SIG-M5 treated with dmso at 0.1 percent for 504 hours (cell line): Measurements from ENCODE around the gene SEZ6.

Source experiments
- DNase-seq: peaks from one replicate; lab custom pipeline; 2025; ENCODE audit not compliant: unreplicated experiment; lab: John Stamatoyannopoulos, UW

SEZ6 gene, protein sequence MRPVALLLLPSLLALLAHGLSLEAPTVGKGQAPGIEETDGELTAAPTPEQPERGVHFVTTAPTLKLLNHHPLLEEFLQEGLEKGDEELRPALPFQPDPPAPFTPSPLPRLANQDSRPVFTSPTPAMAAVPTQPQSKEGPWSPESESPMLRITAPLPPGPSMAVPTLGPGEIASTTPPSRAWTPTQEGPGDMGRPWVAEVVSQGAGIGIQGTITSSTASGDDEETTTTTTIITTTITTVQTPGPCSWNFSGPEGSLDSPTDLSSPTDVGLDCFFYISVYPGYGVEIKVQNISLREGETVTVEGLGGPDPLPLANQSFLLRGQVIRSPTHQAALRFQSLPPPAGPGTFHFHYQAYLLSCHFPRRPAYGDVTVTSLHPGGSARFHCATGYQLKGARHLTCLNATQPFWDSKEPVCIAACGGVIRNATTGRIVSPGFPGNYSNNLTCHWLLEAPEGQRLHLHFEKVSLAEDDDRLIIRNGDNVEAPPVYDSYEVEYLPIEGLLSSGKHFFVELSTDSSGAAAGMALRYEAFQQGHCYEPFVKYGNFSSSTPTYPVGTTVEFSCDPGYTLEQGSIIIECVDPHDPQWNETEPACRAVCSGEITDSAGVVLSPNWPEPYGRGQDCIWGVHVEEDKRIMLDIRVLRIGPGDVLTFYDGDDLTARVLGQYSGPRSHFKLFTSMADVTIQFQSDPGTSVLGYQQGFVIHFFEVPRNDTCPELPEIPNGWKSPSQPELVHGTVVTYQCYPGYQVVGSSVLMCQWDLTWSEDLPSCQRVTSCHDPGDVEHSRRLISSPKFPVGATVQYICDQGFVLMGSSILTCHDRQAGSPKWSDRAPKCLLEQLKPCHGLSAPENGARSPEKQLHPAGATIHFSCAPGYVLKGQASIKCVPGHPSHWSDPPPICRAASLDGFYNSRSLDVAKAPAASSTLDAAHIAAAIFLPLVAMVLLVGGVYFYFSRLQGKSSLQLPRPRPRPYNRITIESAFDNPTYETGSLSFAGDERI

GRCh38 chr17:29005936-29006511, at the start of gene SEZ6:
Gene SEZ6 (minus strand): TSS chr17:29006033. CDS start chr17:29005869, 164 bp downstream.
- DNase-seq, result peak; percentile 35

- DNase-seq, result no peak
These were observed 49.0 kb upstream of the SEZ6 start for GRCh38 chr17:29054835-29055234.

- DNase-seq, result no peak
These were observed 45.9 kb upstream of the SEZ6 start for GRCh38 chr17:29051731-29052130.

DNA sequence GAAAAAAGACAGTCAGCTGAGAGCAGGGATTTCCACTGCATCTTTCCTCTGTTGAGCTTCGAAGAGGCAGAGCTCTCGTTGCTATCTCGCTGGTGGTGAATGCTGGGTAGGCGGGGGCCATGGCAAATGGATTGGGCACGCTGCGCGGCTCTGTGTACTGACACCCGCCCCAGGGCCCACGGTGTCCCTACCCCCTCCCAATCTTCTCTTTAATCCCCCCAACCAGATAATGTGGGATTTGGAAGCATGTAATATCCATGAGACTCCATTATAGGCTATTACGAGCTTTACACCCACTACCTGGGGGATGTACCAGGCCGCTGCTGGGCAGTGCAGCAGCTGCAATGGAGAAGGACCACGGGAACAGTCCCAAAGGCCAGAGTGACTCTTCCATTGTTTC, 45.4 kb upstream of the SEZ6 start:
- DNase-seq, result no peak

GRCh38 chr17:29050176-29050575, 44.3 kb upstream of the SEZ6 start:
- no peak for DNase-seq

DNA sequence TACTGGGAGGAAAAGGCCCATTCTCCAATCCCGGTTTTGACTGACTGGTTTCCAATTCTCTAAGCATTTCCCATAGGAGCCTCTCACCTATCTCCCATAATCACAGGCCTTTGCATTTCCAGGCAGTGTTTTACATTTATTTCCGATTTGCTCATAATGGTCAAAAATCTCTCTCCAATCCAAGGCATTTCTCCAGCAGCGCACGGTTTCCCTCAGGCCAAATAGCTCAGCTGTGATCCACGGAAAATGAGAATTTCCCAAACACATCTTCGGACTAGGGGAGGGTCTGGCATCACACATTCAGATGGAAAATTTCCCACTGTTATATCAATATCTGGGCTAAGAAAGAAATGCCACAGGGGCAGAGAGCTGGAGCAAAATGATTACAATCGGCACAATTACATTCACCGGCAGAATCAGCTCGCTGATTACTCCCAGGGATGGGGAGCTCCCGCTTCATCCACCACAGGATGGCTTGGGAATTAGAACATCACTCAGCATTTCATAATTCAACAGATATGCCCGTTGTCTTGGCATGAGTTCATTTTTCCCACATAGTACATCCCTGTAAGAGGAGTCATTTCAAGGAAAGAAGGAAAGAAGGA, 43.8 kb upstream of the SEZ6 start:
- no peak for DNase-seq

- DNase-seq, result no peak
These were observed 42.9 kb upstream of the SEZ6 start for GRCh38 chr17:29048440-29049368.

GRCh38 chr17:29046473-29046839, 40.6 kb upstream of the SEZ6 start:
- DNase-seq, result no peak

GRCh38 chr17:29045734-29046472, 40.1 kb upstream of the SEZ6 start:
- DNase-seq, result peak; percentile 51

GRCh38 chr17:29045026-29045425, 39.2 kb upstream of the SEZ6 start:
- no peak for DNase-seq

GRCh38 chr17:29043539-29044145, 37.8 kb upstream of the SEZ6 start:
- DNase-seq, result no peak

- DNase-seq, result peak; percentile 96
These were observed 37.1 kb upstream of the SEZ6 start, which contains the start of gene PIPOX for GRCh38 chr17:29042679-29043538. Gene PIPOX (plus strand): TSS chr17:29043141. CDS start chr17:29043226, 85 bp downstream.

DNA sequence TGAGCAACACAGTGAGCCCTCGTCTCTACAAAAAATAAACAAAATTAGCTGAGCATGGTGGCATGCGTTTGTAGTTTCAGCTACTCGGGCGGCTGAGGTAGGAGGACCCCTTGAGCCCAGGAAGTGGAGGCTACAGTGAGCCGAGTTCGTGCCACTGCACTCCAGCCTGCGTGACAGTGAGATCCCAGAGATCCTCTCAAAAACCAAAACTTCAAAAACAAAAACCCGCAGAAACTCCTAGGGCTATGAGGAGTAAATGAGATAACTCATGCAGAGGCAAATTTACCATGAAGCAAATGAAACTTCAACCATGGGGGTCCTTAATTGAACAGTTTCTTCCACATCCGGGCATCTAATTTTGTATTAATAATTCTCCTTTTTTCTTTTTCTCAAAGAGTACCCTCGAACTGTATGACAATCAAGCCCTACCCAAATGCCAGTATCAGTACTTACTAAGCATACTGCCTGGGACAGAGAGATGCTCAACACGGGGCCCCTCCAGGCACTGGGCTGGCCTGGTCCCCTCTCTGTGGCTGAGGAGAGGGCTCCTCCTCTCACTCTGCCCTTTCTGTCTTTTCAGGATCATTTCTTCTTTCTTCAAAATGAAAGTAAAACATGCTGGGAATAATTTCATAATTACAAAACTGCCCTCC, 36.3 kb upstream of the SEZ6 start:
- peak; percentile 50 for DNase-seq

DNA sequence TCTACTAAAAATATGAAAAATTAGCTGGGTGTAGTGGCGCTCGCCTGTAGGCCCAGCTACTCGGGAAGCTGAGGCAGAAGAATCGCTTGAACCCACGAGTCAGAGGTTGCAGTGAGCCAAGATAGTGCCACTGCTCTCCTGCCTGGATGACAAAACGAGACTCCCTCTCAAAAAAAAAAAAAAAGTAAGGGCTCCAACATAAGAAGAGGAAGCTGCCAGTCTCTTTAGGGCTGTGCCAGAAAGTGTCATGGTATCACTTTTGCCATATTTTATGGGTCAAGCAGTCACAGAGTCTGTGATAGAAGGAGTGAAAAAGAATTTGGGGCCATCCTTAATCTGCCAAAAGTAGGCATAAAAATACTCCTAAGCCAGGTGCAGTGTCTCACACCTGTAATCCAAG, 35.7 kb upstream of the SEZ6 start:
- peak; percentile 20 for DNase-seq

DNA sequence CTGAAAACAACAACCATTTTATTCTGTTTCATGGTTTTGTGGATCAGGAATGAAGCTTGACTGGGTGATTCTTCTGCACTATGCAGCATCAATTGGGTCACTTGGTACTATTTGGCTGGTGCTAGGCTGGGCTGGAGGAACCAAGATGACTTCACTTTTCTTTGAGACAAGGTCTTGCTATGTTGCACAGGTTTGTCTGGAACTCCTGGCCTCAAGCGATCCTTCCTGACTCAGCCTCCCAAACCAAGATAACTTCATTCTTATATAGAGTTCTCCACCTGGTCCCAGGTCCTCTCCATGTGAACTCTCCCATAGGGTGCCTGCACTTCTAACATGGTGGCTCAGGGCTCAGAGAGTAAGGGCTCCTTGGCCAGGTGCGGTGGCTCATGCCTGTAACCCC, 35.3 kb upstream of the SEZ6 start:
- no peak for DNase-seq

DNA sequence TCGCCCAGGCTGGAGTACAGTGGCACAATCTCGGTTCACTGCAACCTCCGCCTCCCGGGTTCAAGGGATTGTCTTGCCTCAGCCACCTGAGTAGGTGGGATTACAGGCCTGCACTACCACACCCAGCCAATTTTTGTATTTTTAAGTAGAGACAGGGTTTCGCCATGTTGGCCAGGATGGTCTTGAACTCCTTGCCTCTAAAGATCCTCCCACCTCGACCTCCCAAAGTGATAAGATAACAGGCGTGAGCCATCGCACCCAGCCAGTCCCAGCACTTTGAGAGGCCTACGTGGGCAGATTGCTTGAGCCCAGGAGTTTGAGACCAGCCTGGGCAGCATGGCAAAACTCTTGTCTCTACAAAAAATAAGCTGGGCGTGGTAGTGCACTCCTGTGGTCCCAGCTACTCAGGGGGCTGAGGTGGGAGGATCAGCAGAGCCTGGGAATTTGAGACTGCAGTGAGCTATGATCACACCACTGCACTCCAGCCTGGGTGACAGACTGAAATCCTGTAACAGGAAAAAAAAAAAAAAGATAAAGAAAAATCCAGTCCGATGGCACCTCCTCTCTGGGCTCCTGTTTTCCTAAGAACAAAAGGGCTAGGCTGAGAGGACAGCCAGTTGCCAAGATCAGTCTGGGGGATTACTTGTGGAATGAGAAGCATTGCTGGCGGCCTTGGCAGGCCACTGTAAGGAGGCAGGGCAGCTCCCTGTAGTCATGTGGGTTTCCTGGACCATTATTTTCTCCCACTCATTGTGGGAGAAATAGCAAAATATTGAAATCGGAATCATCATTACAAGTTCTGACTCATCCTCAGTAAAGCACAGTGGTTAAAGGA, 34.1 kb upstream of the SEZ6 start:
- no peak for DNase-seq
